K562 (cell line): Measurements from ENCODE around the gene ENKD1. TPM values are rescaled to one million over a fixed set of nuclear protein-coding genes. Genes with fewer than 3 reads are reported as not detected.

ENCODE experiments used
- ATAC-seq: fragments of 200-7000 bp; cut with Tn5 transposase; 3 replicates; pipeline ENCODE4 v1.9.1; 2020; ENCODE audit warnings: moderate library complexity
- BruUV-seq: library from RNA; stranded (reverse); fragments of 400-500 nt; replicated peaks from 2 replicates; lab custom pipeline; 2021; lab: Mats Ljungman, UMichigan
- CTCF ChIA-PET: fragments of 300-600 bp; formaldehyde crosslinking; extraction: SDS; loops from one replicate; lab custom pipeline; 2021; ENCODE audit warnings: low intra/inter-chr PET ratio; lab: Yijun Ruan, JAX
- POLR2A ChIA-PET: fragments of 300-600, 350-650 bp; sonication (Branson Sonifier 250); formaldehyde crosslinking; extraction: SDS; loops from one replicate; lab custom pipeline; 2021; ENCODE audit warnings: antibody characterized with exemption, inconsistent platforms; lab: Yijun Ruan, JAX
- DNase-seq, 4 experiments: peaks; one replicate each; pipeline versions ENCODE4 v3.0.0 to v3.0.0-alpha.2; 2011 to 2018; ENCODE audit warnings: low spot score in 3 of 4, mixed read lengths in 3 of 4; ENCODE audit errors: extremely low read depth in 1 of 4
- FAIRE-seq: peaks from 2 replicates; lab custom pipeline; 2011; peaks lifted over from hg19 to GRCh38; lab: Jason Lieb, UNC
- H2AFZ ChIP-seq: 2 replicates; pipeline ENCODE4 v1.6.0; 2011; ENCODE audit warnings: low read depth, low read length, control low read depth, inconsistent platforms
- H3K27ac ChIP-seq: fragments of 200-600 bp; 3 replicates; pipeline ENCODE4 v1.8.0; 2011; ENCODE audit warnings: low read depth, mild to moderate bottlenecking, control low read depth, inconsistent platforms, low read length, moderate library complexity, mixed read lengths; ENCODE audit errors: extremely low read depth
- H3K27me3 ChIP-seq, 2 experiments: fragments of 300-600 bp in 1 of 2; 2 replicates in 1 of 2; 3 replicates in 1 of 2; pipeline versions ENCODE4 v1.6.0 to v1.8.0; 2011; ENCODE audit warnings: inconsistent platforms in 2 of 2, low read length in 2 of 2, mild to moderate bottlenecking in 1 of 2, mixed read lengths in 1 of 2, moderate library complexity in 1 of 2; ENCODE audit not compliant: control insufficient read depth in 2 of 2, insufficient read depth in 2 of 2
- H3K36me3 ChIP-seq: fragments of 300-600 bp; 3 replicates; pipeline ENCODE4 v1.8.0; 2011; ENCODE audit warnings: mild to moderate bottlenecking, low read length, inconsistent platforms; ENCODE audit not compliant: control insufficient read depth, insufficient read depth
- H3K4me1 ChIP-seq, 2 experiments: fragments of 200-600 bp in 1 of 2; replicated peaks in 1 of 2; 2 replicates in 1 of 2; 3 replicates in 1 of 2; pipeline versions ENCODE4 v1.5.1 to v1.8.0; 2011; ENCODE audit warnings: inconsistent platforms in 2 of 2, low read length in 2 of 2, mild to moderate bottlenecking in 1 of 2, mixed read lengths in 1 of 2, moderate library complexity in 1 of 2; ENCODE audit not compliant: control insufficient read depth in 2 of 2, insufficient read depth in 2 of 2
- H3K4me2 ChIP-seq: 2 replicates; pipeline ENCODE4 v1.6.1; 2011; ENCODE audit warnings: low read length, control low read depth, inconsistent platforms, mixed read lengths; ENCODE audit not compliant: insufficient read depth
- H3K4me3 ChIP-seq: fragments of 200-600 bp; sonication (generic), shearing (Covaris generic); 2 replicates; pipeline ENCODE4 v1.5.1; 2016; ENCODE audit warnings: control low read depth, inconsistent platforms
- H3K79me2 ChIP-seq: fragments of 200-600 bp; 3 replicates; pipeline ENCODE4 v1.8.0; 2011; ENCODE audit warnings: low read length, inconsistent platforms; ENCODE audit not compliant: control insufficient read depth, insufficient read depth
- H3K9ac ChIP-seq, 2 experiments: 2 replicates each; pipeline versions ENCODE4 v1.6.0 to v1.6.1; 2011; ENCODE audit warnings: low read depth in 2 of 2, low read length in 2 of 2, control low read depth in 1 of 2, inconsistent platforms in 1 of 2, mild to moderate bottlenecking in 1 of 2, mixed read lengths in 1 of 2; ENCODE audit not compliant: insufficient read depth in 1 of 2
- H3K9me1 ChIP-seq: one replicate; pipeline ENCODE4 v1.6.0; 2011; ENCODE audit warnings: inconsistent platforms, mild to moderate bottlenecking, low read length, moderate library complexity; ENCODE audit not compliant: control insufficient read depth, insufficient read depth
- H3K9me3 ChIP-seq: replicated peaks from 2 replicates; pipeline ENCODE4 v1.5.1; 2011; ENCODE audit warnings: low read depth, low read length, inconsistent platforms; ENCODE audit not compliant: control insufficient read depth, insufficient read depth
- H4K20me1 ChIP-seq: replicated peaks from 2 replicates; pipeline ENCODE4 v1.6.1; 2011; ENCODE audit warnings: low read length, inconsistent platforms, mixed read lengths; ENCODE audit not compliant: control insufficient read depth, insufficient read depth
- BRD4 ChIP-seq: fragments of 200-600 bp; sonication (generic); IDR thresholded peaks from 2 replicates; pipeline ENCODE4 v1.6.1; 2017; ENCODE audit warnings: inconsistent platforms
- HEY1 ChIP-seq: fragments of 250-450 bp; sonication (Bioruptor Pico); IDR thresholded peaks from 2 replicates; pipeline ENCODE4 v1.5.0; 2020; ENCODE audit warnings: mild to moderate bottlenecking, moderate library complexity, borderline replicate concordance
- MAX ChIP-seq: sonication (generic); formaldehyde crosslinking; IDR thresholded peaks from 2 replicates; pipeline ENCODE4 v1.9.0; 2022; ENCODE audit warnings: mild to moderate bottlenecking, missing genetic modification reagents
- PCBP2 ChIP-seq: fragments of 200-400 bp; formaldehyde crosslinking; IDR thresholded peaks from 2 replicates; pipeline ENCODE4 v1.6.1; 2018; ENCODE audit warnings: low read length, low read depth, mild to moderate bottlenecking, moderate library complexity; ENCODE audit not compliant: poor library complexity, severe bottlenecking
- SAFB ChIP-seq: fragments of 200-400 bp; formaldehyde crosslinking; IDR thresholded peaks from 2 replicates; pipeline ENCODE4 v1.6.1; 2017; ENCODE audit warnings: low read depth, low read length, borderline replicate concordance
- SMC3 ChIP-seq: conservative IDR thresholded peaks from 2 replicates; pipeline ENCODE4 v1.6.1; 2011; ENCODE audit warnings: low read depth, low read length, improper control_type of control experiment; ENCODE audit not compliant: insufficient read depth
- SOX6 ChIP-seq: fragments of 450-650 bp; IDR thresholded peaks from 2 replicates; pipeline ENCODE4 v1.6.1; 2014; ENCODE audit warnings: mild to moderate bottlenecking
- TBP ChIP-seq: optimal IDR thresholded peaks from 2 replicates; pipeline ENCODE3; 2011; ENCODE audit warnings: low read depth, low read length, improper control_type of control experiment
- ZBTB1 ChIP-seq: sonication (generic); formaldehyde crosslinking; IDR thresholded peaks from 2 replicates; pipeline ENCODE4 v1.8.1; 2023; ENCODE audit warnings: missing genetic modification reagents, low read depth, mild to moderate bottlenecking, borderline replicate concordance
- ZFPM2 ChIP-seq: fragments of 250-450 bp; sonication (Bioruptor Pico); IDR thresholded peaks from 2 replicates; pipeline ENCODE4 v1.5.1; 2022; ENCODE audit warnings: mild to moderate bottlenecking
- WGBS: fragments of 100-300 bp; shearing (Covaris generic); methylation state at CpG from one replicate; pipeline ENCODE4 v1.1.6; 2016; ENCODE audit warnings: low coverage, mixed read lengths; ENCODE audit not compliant: insufficient coverage; ENCODE audit errors: missing lambda C conversion rate; 5-methylcytosine and 5-hydroxymethylcytosine counted together
- in situ Hi-C: fragments of 300-500 bp; cut with MboI; formaldehyde crosslinking; loops from 4 replicates; pipeline ENCODE4 v1.15.0; 2018; ENCODE audit warnings: inconsistent platforms, mixed read lengths
- intact Hi-C: fragments of 100-400 bp; cut with micrococcal nuclease; formaldehyde crosslinking; loops from 2 replicates; pipeline ENCODE4 v1.14.2; 2022
- polyA plus RNA-seq, 8 experiments: library from polyadenylated mRNA; depleted of rRNA in 4 of 8; stranded (reverse) in 5 of 8; unstranded in 3 of 8; fragments of >200 nt; fragmentation: Nextera tagmentation in 2 of 8; fragmentation: Illumina TruSeq in 1 of 8; extraction: Ambion mirVana in 2 of 8; extraction: Trizol in 1 of 8; gene quantifications; 2 replicates each; pipeline versions ENCODE4 v1.2.1 to v1.2.3, GENCODE V29; 2011 to 2014; ENCODE audit warnings: inconsistent platforms in 1 of 8, missing spikeins in 1 of 8
- total RNA-seq, 7 experiments: library from RNA; depleted of rRNA in 6 of 7; stranded (reverse); fragments of >200 nt in 6 of 7; fragmentation: Illumina TruSeq in 2 of 7; extraction: Trizol in 2 of 7; gene quantifications; 2 replicates each; pipeline versions ENCODE4 v1.2.1 to v1.2.3, GENCODE V29; 2011 to 2021; ENCODE audit warnings: low replicate concordance in 1 of 7
- TF ChIP-seq, protein P1 (sequence below): sonication (generic); formaldehyde crosslinking; IDR thresholded peaks from 2 replicates; pipeline ENCODE4 v1.8.0; 2022; ENCODE audit warnings: mild to moderate bottlenecking, missing genetic modification reagents
- TF ChIP-seq, protein P2 (sequence below), 3 experiments: fragments of 200-800 bp in 1 of 3; fragments of 250-450 bp in 1 of 3; fragments of 450-650 bp in 1 of 3; sonication (Bioruptor Pico) in 1 of 3; sonication (Bioruptor generic) in 1 of 3; formaldehyde crosslinking in 1 of 3; IDR thresholded peaks; 2 replicates each; pipeline versions ENCODE4 v1.6.1 to v1.8.0; 2016 to 2022; ENCODE audit warnings: mild to moderate bottlenecking in 2 of 3, missing genetic modification characterization in 2 of 3, missing compliant biosample characterization in 1 of 3, moderate library complexity in 1 of 3
- TF ChIP-seq, protein P3 (sequence below): fragments of 450-650 bp; conservative IDR thresholded peaks from 2 replicates; pipeline ENCODE4 v1.6.1; 2016; ENCODE audit warnings: missing genetic modification characterization, low read depth, mild to moderate bottlenecking, control low read depth, missing compliant biosample characterization

ENKD1 gene
- total and polyA plus RNA-seq, 9 of the 15 experiments (the other 6 are each of a cell fraction or from before 2014, with no cell fraction given), result 1.1 to 26.9 (median 8.3) TPM

GRCh38 chr16:67659675-67660563 is 6.6 kb downstream of the ENKD1 start, which contains the start of gene ACD:
Gene ACD (minus strand): TSS chr16:67660260. CDS start chr16:67660220, 40 bp downstream.
- no peaks in the 10 kb centered on the region for H3K9me3 ChIP-seq
- peaks cover 23% of the 10 kb centered on the region for H3K36me3 ChIP-seq
- no peaks in the 10 kb centered on the region for H3K9me1 ChIP-seq
- CTCF ChIA-PET, result no interaction called here
- H3K27ac ChIP-seq, result peak within 1 kb of the TSS; percentile 69
- FAIRE-seq (no peak), DNase-seq (peak; percentile 95 to 99 (median 97)), ATAC-seq (peak; percentile 87)
- peaks cover 0 to under 1% of the 10 kb centered on the region in 2 experiments; a peak in 1 of 5 replicates for H3K27me3 ChIP-seq
- H4K20me1 ChIP-seq, result peaks cover 8% of the 10 kb centered on the region; the same call in 1 of the 2 replicates
- POLR2A ChIA-PET, result interaction anchor here (0.6 to 1.4 kb wide), 12 partner anchors 11 to 1017 kb away, joined by 3 to 8 read pairs (median 4); partner anchors contain the start of genes CTCF and RIPOR1
- H3K79me2 ChIP-seq, result peaks cover 14% of the 10 kb centered on the region
- in situ Hi-C loops (no loop called here), intact Hi-C loops (no loop called here)
- H3K4me3 ChIP-seq, result peak within 1 kb of the TSS; percentile 58
- peak within 1 kb of the TSS; percentile 99 for H3K4me2 ChIP-seq
- BruUV-seq, result TSS peak; percentile 69
- H3K9ac ChIP-seq, result peak within 1 kb of the TSS; percentile 73 to 96
- H2AFZ ChIP-seq, result peak within 1 kb of the TSS; percentile 99
- H3K4me1 ChIP-seq, result peaks cover 4 to 56% of the 10 kb centered on the region in 2 experiments; a peak in 4 of 5 replicates
- 1% methylated on average over 70 of the region's 83 CpGs for WGBS
- TF ChIP-seq BRD4 (peak; percentile 26; the same call in 1 of the 2 replicates), TBP (peak; percentile 52), PCBP2 (no peak), ZFPM2 (CRISPR knock-in tag) (0 out of 2 replicates have a peak, but pooled peaks have one; percentile 30), SAFB (peak; percentile 55; the same call in 1 of the 2 replicates), SMC3 (no peak), MAX (CRISPR knock-in tag) (peak; percentile 86), HEY1 (CRISPR knock-in tag) (no peak), SOX6 (no peak), ZBTB1 (CRISPR knock-in tag) (0 out of 2 replicates have a peak, but pooled peaks have one; percentile 45)
- TF ChIP-seq, protein P1, sequence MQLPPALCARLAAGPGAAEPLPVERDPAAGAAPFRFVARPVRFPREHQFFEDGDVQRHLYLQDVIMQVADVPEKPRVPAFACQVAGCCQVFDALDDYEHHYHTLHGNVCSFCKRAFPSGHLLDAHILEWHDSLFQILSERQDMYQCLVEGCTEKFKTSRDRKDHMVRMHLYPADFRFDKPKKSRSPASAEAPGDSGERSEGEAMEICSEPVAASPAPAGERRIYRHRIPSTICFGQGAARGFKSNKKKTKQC (CRISPR knock-in tag), result peak; percentile 68; the same call in 1 of the 2 replicates
- TF ChIP-seq, protein P2, sequence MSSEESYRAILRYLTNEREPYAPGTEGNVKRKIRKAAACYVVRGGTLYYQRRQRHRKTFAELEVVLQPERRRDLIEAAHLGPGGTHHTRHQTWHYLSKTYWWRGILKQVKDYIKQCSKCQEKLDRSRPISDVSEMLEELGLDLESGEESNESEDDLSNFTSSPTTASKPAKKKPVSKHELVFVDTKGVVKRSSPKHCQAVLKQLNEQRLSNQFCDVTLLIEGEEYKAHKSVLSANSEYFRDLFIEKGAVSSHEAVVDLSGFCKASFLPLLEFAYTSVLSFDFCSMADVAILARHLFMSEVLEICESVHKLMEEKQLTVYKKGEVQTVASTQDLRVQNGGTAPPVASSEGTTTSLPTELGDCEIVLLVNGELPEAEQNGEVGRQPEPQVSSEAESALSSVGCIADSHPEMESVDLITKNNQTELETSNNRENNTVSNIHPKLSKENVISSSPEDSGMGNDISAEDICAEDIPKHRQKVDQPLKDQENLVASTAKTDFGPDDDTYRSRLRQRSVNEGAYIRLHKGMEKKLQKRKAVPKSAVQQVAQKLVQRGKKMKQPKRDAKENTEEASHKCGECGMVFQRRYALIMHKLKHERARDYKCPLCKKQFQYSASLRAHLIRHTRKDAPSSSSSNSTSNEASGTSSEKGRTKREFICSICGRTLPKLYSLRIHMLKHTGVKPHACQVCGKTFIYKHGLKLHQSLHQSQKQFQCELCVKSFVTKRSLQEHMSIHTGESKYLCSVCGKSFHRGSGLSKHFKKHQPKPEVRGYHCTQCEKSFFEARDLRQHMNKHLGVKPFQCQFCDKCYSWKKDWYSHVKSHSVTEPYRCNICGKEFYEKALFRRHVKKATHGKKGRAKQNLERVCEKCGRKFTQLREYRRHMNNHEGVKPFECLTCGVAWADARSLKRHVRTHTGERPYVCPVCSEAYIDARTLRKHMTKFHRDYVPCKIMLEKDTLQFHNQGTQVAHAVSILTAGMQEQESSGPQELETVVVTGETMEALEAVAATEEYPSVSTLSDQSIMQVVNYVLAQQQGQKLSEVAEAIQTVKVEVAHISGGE (CRISPR knock-in tag; IDR thresholded peaks at IDR 0.05), result peak in 1 of 3 experiments; percentile 26; a peak in 1 of 6 replicates
- TF ChIP-seq, protein P3, sequence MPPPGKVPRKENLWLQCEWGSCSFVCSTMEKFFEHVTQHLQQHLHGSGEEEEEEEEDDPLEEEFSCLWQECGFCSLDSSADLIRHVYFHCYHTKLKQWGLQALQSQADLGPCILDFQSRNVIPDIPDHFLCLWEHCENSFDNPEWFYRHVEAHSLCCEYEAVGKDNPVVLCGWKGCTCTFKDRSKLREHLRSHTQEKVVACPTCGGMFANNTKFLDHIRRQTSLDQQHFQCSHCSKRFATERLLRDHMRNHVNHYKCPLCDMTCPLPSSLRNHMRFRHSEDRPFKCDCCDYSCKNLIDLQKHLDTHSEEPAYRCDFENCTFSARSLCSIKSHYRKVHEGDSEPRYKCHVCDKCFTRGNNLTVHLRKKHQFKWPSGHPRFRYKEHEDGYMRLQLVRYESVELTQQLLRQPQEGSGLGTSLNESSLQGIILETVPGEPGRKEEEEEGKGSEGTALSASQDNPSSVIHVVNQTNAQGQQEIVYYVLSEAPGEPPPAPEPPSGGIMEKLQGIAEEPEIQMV (tag), result no peak
